GM12891 (cell line): ENCODE data around the gene DENND4A.

Experiments used
- POLR2A ChIP-seq: IDR thresholded peaks from 2 replicates; pipeline ENCODE4 v1.6.1; 2011; ENCODE audit warnings: low read depth, low read length, control low read depth
- POLR2AphosphoS5 ChIP-seq: IDR thresholded peaks from 2 replicates; pipeline ENCODE4 v1.6.1; 2011; ENCODE audit warnings: low read depth, low read length, control low read depth

GRCh38 chr15:65680544-65680943 lies 111.5 kb downstream of the DENND4A start:
- TF ChIP-seq POLR2AphosphoS5 (no peak), POLR2A (no peak)
